ENCODE results near the gene ACTR2. TPM values are rescaled to one million over a fixed set of nuclear protein-coding genes. Genes with fewer than 3 reads are reported as not detected.
"Not testable (repeated sequence)": the region's sequence is repeated elsewhere in the genome, so short reads cannot be mapped to it uniquely, and the experiment has no call there.

ACTR2 gene
- total RNA-seq, 1 experiment from 2014 or later = 246 TPM

DNA sequence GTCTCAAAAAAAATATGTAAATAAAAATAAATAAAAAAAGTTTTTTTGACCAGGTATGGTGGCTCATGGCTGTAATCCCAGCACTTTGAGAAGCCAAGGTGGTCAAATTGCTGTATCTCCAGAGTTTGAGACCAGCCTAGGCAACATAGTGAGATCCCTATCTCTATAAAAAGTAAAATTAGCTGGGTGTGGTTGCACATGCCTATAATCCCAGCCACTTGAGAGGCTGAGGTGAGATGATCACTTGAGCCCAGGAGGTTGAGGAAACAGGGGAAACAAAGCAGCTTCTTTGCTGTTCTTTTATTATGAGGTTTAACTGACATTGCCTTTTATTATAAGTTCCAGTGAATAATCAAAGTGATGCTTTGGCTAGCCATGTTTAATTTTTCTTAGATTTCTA lies 25.0 kb downstream of the ACTR2 start:
- Histone ChIP-seq H3K36me3 (ENCODE audit: low read depth) (peaks cover 35% of the 10 kb centered on the region), H3K27ac (no peak overlapping the region), H3K9me3 (ENCODE audit: insufficient read depth, low read depth) (no peaks in the 10 kb centered on the region), H3K79me2 (ENCODE audit: low read depth) (peaks cover 7% of the 10 kb centered on the region; the same call in 1 of the 2 replicates), H3K4me3 (no peak overlapping the region), H3K27me3 (ENCODE audit: insufficient read depth, low read depth) (no peaks in the 10 kb centered on the region), H3F3A (ENCODE audit: insufficient read depth, low read depth) (peaks cover 19% of the 10 kb centered on the region), H2AFZ (no peak overlapping the region), H3K9me2 (ENCODE audit: insufficient read depth) (no peaks in the 10 kb centered on the region), H3K4me1 (replicated peaks; ENCODE audit: insufficient read depth) (no peaks in the 10 kb centered on the region), H4K20me1 (ENCODE audit: insufficient read depth) (peaks cover 27% of the 10 kb centered on the region), H3K4me2 (no peak overlapping the region)
- intact Hi-C loops (cut with micrococcal nuclease; ENCODE audit: unreplicated experiment) = no loop called here
- ChIA-PET POLR2A (ENCODE audit: unreplicated experiment) (no interaction called here), CTCF (interaction anchor here (0.6 kb wide), 1 partner anchor 194 kb away, joined by 5 read pairs; no protein-coding TSS in a partner anchor)
- BruUV-seq (replicated peaks) = no TSS peak
- DNase-seq = no peak
- TF ChIP-seq EZH2 (IDR thresholded peaks at IDR 0.05; ENCODE audit: low read depth) = no peak
- TF ChIP-seq, protein P1, sequence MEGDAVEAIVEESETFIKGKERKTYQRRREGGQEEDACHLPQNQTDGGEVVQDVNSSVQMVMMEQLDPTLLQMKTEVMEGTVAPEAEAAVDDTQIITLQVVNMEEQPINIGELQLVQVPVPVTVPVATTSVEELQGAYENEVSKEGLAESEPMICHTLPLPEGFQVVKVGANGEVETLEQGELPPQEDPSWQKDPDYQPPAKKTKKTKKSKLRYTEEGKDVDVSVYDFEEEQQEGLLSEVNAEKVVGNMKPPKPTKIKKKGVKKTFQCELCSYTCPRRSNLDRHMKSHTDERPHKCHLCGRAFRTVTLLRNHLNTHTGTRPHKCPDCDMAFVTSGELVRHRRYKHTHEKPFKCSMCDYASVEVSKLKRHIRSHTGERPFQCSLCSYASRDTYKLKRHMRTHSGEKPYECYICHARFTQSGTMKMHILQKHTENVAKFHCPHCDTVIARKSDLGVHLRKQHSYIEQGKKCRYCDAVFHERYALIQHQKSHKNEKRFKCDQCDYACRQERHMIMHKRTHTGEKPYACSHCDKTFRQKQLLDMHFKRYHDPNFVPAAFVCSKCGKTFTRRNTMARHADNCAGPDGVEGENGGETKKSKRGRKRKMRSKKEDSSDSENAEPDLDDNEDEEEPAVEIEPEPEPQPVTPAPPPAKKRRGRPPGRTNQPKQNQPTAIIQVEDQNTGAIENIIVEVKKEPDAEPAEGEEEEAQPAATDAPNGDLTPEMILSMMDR (conservative IDR thresholded peaks at IDR 0.05) = no peak

DNA sequence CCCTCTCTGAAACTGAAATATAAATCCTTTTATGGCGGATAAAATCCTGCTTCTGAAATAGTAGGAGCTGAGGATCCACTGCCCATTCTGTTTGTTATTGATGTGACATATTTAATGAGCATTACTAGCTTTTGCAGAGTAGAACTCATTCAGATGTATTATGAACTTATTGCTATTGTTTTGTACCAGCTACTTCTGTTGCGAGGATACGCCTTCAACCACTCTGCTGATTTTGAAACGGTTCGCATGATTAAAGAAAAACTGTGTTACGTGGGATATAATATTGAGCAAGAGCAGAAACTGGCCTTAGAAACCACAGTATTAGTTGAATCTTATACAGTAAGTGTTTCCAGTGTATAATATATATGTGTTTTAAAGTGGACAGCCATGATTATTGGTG lies 27.7 kb downstream of the ACTR2 start:
- no peaks in the 10 kb centered on the region for H3K27me3 ChIP-seq (ENCODE audit: insufficient read depth, low read depth)
- TF ChIP-seq, protein P1 (conservative IDR thresholded peaks at IDR 0.05) = no peak
- TF ChIP-seq EZH2 (IDR thresholded peaks at IDR 0.05; ENCODE audit: low read depth) = no peak
- H3K27ac ChIP-seq = no peak overlapping the region
- no peak overlapping the region for H3K4me2 ChIP-seq
- no peaks in the 10 kb centered on the region for H3K4me1 ChIP-seq (replicated peaks; ENCODE audit: insufficient read depth)
- H3K9me2 ChIP-seq (ENCODE audit: insufficient read depth) = no peaks in the 10 kb centered on the region
- CTCF ChIA-PET = interaction anchor here (0.6 kb wide), 1 partner anchor 377 kb away, joined by 3 read pairs; no protein-coding TSS in a partner anchor
- peaks cover 41% of the 10 kb centered on the region for H4K20me1 ChIP-seq (ENCODE audit: insufficient read depth)
- no peak for DNase-seq
- intact Hi-C loops (cut with micrococcal nuclease; ENCODE audit: unreplicated experiment) = no loop called here
- no peak overlapping the region for H2AFZ ChIP-seq
- peaks cover 19% of the 10 kb centered on the region; the same call in 1 of the 2 replicates for H3K79me2 ChIP-seq (ENCODE audit: low read depth)
- peaks cover 44% of the 10 kb centered on the region for H3K36me3 ChIP-seq (ENCODE audit: low read depth)
- BruUV-seq (replicated peaks) = no TSS peak
- POLR2A ChIA-PET (ENCODE audit: unreplicated experiment) = no interaction called here
- H3K4me3 ChIP-seq = no peak overlapping the region
- H3F3A ChIP-seq (ENCODE audit: insufficient read depth, low read depth) = peaks cover 19% of the 10 kb centered on the region
- no peaks in the 10 kb centered on the region for H3K9me3 ChIP-seq (ENCODE audit: insufficient read depth, low read depth)

GRCh38 chr2:65256054-65256453 lies 28.4 kb downstream of the ACTR2 start:
- Histone ChIP-seq H3K9me3 (ENCODE audit: insufficient read depth, low read depth) (no peaks in the 10 kb centered on the region), H3K9me2 (ENCODE audit: insufficient read depth) (no peaks in the 10 kb centered on the region), H3K4me3 (no peak overlapping the region), H3K79me2 (ENCODE audit: low read depth) (peaks cover 20% of the 10 kb centered on the region; the same call in 1 of the 2 replicates), H2AFZ (no peak overlapping the region), H3K27me3 (ENCODE audit: insufficient read depth, low read depth) (no peaks in the 10 kb centered on the region), H3K36me3 (ENCODE audit: low read depth) (peaks cover 41% of the 10 kb centered on the region), H4K20me1 (ENCODE audit: insufficient read depth) (peaks cover 42% of the 10 kb centered on the region), H3K4me1 (replicated peaks; ENCODE audit: insufficient read depth) (no peaks in the 10 kb centered on the region), H3F3A (ENCODE audit: insufficient read depth, low read depth) (peaks cover 19% of the 10 kb centered on the region), H3K4me2 (no peak overlapping the region), H3K27ac (no peak overlapping the region)
- TF ChIP-seq, protein P1 (conservative IDR thresholded peaks at IDR 0.05) = peak; percentile 58
- no peak for TF ChIP-seq EZH2 (IDR thresholded peaks at IDR 0.05; ENCODE audit: low read depth)
- intact Hi-C loops (cut with micrococcal nuclease; ENCODE audit: unreplicated experiment) = no loop called here
- DNase-seq = no peak
- CTCF ChIA-PET = no interaction called here
- no TSS peak for BruUV-seq (replicated peaks)
- POLR2A ChIA-PET (ENCODE audit: unreplicated experiment) = interaction anchor here (0.6 kb wide), 1 partner anchor 188 kb away, joined by 5 read pairs; no protein-coding TSS in a partner anchor

DNA sequence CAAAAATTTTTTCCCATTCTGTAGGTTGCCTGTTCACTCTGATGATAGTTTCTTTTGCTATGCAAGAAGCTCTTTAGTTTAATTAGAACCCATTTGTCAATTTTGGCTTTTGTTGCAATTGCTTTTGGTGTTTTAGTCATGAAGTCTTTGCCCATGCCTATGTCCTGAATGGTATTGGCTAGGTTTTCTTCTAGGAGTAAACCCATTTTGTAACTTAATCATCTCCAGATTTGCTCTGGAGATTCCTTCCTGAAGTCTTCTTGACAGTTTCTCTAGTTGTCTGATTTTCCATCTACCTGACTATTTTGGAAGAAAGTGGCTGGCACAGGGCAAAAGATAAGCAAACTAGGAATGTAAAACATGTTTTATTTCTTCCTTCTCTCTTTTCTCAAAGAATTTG lies 30.2 kb downstream of the ACTR2 start:
- H3K27me3 ChIP-seq (ENCODE audit: insufficient read depth, low read depth); POLR2A ChIA-PET (ENCODE audit: unreplicated experiment); H3K9me2 ChIP-seq (ENCODE audit: insufficient read depth); H3K4me2 ChIP-seq; H3K9me3 ChIP-seq (ENCODE audit: insufficient read depth, low read depth); H2AFZ ChIP-seq; H3K4me3 ChIP-seq; intact Hi-C loops (cut with micrococcal nuclease; ENCODE audit: unreplicated experiment); CTCF ChIA-PET; DNase-seq; BruUV-seq (replicated peaks); H3K27ac ChIP-seq; H3K4me1 ChIP-seq (replicated peaks; ENCODE audit: insufficient read depth): not testable (repeated sequence)
- Histone ChIP-seq H4K20me1 (ENCODE audit: insufficient read depth) (peaks cover 44% of the 10 kb centered on the region), H3F3A (ENCODE audit: insufficient read depth, low read depth) (peaks cover 28% of the 10 kb centered on the region), H3K36me3 (ENCODE audit: low read depth) (peaks cover 43% of the 10 kb centered on the region; the same call in 1 of the 2 replicates), H3K79me2 (ENCODE audit: low read depth) (peaks cover 25% of the 10 kb centered on the region; the same call in 1 of the 2 replicates)
